Measurements from ENCODE around the gene NATD1.

DNA sequence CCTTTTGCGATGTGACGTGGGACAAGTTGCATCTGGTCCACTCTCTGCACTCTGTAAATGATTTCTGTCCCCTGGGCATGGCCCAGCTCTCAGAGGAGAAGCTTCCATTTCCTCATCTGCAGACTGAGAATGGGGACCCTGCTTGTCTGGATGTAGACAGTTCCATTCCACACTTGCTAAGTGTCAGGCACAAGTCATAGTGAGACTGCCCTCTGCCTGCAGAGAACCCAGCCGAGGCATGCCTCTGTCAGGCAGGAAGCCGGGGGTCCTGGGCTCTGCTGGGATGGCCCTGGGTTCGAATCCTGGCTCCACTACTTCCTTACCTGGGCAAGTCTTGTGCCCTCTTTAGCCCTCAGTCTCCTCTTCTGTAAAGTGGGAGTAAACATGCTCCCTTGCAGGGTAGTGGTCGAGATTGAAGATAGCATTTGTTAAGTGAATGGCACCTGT, 35.4 kb upstream of the NATD1 start:
- TF ChIP-seq RAD21 (IDR thresholded peaks at IDR 0.05; ENCODE audit: low read depth), result no peak
- TF ChIP-seq CEBPB (IDR thresholded peaks at IDR 0.05), result no peak
- TF ChIP-seq EGR1 (IDR thresholded peaks at IDR 0.05), result no peak
- no peak for TF ChIP-seq EP300 (IDR thresholded peaks at IDR 0.05; ENCODE audit: borderline replicate concordance)
- no peak for TF ChIP-seq ZBTB7A (IDR thresholded peaks at IDR 0.05; ENCODE audit: low read depth)
- no peak for TF ChIP-seq CREB1 (IDR thresholded peaks at IDR 0.05; ENCODE audit: low read depth)
- no peak for TF ChIP-seq USF1 (IDR thresholded peaks at IDR 0.05)

Data from Ishikawa (cell line).